ENCODE results near the gene DOCK9. TPM values are rescaled to one million over a fixed set of nuclear protein-coding genes. Genes with fewer than 3 reads are reported as not detected.

The DOCK9 gene
- total and polyA plus RNA-seq, 2 experiments from 2014 or later, result 8.5 to 57.7 TPM

DNA sequence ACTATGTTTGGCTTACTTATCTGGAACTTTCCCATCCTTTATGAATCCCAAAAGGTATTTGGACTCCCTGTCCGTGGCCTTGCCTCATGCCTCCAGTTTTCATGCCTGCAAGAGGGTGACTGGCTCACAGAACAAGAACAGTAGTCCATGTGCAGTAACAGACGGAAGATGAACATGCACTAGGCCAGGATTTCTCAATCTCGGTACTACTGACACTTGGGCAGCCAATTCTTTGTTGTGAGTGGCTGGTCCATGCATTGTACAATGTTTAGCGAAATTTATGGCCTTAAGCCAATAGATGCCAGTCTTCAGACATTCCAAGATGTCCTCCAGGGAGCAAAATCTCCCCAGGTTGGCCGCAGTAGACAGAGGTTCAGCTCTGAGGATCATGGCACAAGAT, 61.9 kb downstream of the DOCK9 start (continued):
- TF ChIP-seq, protein P1, sequence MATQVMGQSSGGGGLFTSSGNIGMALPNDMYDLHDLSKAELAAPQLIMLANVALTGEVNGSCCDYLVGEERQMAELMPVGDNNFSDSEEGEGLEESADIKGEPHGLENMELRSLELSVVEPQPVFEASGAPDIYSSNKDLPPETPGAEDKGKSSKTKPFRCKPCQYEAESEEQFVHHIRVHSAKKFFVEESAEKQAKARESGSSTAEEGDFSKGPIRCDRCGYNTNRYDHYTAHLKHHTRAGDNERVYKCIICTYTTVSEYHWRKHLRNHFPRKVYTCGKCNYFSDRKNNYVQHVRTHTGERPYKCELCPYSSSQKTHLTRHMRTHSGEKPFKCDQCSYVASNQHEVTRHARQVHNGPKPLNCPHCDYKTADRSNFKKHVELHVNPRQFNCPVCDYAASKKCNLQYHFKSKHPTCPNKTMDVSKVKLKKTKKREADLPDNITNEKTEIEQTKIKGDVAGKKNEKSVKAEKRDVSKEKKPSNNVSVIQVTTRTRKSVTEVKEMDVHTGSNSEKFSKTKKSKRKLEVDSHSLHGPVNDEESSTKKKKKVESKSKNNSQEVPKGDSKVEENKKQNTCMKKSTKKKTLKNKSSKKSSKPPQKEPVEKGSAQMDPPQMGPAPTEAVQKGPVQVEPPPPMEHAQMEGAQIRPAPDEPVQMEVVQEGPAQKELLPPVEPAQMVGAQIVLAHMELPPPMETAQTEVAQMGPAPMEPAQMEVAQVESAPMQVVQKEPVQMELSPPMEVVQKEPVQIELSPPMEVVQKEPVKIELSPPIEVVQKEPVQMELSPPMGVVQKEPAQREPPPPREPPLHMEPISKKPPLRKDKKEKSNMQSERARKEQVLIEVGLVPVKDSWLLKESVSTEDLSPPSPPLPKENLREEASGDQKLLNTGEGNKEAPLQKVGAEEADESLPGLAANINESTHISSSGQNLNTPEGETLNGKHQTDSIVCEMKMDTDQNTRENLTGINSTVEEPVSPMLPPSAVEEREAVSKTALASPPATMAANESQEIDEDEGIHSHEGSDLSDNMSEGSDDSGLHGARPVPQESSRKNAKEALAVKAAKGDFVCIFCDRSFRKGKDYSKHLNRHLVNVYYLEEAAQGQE (IDR thresholded peaks at IDR 0.05; ENCODE audit: unreplicated experiment), result no peak
- TF ChIP-seq EZH2phosphoT487 (IDR thresholded peaks at IDR 0.05; ENCODE audit: unreplicated experiment) (no peak), CREB1 (CRISPR knock-in tag; IDR thresholded peaks at IDR 0.05; ENCODE audit: low read depth) (no peak), EZH2 (IDR thresholded peaks at IDR 0.05; ENCODE audit: low read depth, unreplicated experiment) (no peak), JUNB (IDR thresholded peaks at IDR 0.05; ENCODE audit: unreplicated experiment) (no peak)

DNA sequence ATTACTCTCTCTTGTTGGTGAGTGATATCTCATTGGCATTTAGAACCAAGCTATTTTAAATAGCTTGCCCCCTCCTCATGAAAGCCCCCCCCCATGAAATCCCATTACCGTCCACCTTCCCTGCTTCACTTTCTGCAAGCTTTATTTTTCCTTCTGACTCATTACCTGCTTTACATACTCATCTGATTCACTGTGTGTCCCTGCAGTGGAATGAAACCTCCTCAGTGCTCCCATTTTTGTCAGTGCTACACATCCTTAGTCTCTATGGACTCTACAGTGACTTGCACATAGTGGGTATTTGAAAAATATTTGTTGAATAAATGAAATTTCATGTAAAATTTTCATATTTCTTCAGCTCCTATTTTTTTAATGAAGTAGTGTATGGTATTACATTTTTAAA, 62.3 kb downstream of the DOCK9 start:
- H3K4me3 ChIP-seq, result no peak overlapping the region
- H3K27ac Mint-ChIP-seq, result no peak overlapping the region
- TF ChIP-seq, protein P2, sequence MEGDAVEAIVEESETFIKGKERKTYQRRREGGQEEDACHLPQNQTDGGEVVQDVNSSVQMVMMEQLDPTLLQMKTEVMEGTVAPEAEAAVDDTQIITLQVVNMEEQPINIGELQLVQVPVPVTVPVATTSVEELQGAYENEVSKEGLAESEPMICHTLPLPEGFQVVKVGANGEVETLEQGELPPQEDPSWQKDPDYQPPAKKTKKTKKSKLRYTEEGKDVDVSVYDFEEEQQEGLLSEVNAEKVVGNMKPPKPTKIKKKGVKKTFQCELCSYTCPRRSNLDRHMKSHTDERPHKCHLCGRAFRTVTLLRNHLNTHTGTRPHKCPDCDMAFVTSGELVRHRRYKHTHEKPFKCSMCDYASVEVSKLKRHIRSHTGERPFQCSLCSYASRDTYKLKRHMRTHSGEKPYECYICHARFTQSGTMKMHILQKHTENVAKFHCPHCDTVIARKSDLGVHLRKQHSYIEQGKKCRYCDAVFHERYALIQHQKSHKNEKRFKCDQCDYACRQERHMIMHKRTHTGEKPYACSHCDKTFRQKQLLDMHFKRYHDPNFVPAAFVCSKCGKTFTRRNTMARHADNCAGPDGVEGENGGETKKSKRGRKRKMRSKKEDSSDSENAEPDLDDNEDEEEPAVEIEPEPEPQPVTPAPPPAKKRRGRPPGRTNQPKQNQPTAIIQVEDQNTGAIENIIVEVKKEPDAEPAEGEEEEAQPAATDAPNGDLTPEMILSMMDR (conservative IDR thresholded peaks at IDR 0.05; ENCODE audit: low read depth in 2 of 2), result no peak
- TF ChIP-seq JUNB (IDR thresholded peaks at IDR 0.05; ENCODE audit: unreplicated experiment) (no peak), ZNF114 (CRISPR knock-in tag; IDR thresholded peaks at IDR 0.05) (no peak), POLR2AphosphoS5 (IDR thresholded peaks at IDR 0.05; ENCODE audit: low read depth) (no peak)
- TF ChIP-seq, protein P3, sequence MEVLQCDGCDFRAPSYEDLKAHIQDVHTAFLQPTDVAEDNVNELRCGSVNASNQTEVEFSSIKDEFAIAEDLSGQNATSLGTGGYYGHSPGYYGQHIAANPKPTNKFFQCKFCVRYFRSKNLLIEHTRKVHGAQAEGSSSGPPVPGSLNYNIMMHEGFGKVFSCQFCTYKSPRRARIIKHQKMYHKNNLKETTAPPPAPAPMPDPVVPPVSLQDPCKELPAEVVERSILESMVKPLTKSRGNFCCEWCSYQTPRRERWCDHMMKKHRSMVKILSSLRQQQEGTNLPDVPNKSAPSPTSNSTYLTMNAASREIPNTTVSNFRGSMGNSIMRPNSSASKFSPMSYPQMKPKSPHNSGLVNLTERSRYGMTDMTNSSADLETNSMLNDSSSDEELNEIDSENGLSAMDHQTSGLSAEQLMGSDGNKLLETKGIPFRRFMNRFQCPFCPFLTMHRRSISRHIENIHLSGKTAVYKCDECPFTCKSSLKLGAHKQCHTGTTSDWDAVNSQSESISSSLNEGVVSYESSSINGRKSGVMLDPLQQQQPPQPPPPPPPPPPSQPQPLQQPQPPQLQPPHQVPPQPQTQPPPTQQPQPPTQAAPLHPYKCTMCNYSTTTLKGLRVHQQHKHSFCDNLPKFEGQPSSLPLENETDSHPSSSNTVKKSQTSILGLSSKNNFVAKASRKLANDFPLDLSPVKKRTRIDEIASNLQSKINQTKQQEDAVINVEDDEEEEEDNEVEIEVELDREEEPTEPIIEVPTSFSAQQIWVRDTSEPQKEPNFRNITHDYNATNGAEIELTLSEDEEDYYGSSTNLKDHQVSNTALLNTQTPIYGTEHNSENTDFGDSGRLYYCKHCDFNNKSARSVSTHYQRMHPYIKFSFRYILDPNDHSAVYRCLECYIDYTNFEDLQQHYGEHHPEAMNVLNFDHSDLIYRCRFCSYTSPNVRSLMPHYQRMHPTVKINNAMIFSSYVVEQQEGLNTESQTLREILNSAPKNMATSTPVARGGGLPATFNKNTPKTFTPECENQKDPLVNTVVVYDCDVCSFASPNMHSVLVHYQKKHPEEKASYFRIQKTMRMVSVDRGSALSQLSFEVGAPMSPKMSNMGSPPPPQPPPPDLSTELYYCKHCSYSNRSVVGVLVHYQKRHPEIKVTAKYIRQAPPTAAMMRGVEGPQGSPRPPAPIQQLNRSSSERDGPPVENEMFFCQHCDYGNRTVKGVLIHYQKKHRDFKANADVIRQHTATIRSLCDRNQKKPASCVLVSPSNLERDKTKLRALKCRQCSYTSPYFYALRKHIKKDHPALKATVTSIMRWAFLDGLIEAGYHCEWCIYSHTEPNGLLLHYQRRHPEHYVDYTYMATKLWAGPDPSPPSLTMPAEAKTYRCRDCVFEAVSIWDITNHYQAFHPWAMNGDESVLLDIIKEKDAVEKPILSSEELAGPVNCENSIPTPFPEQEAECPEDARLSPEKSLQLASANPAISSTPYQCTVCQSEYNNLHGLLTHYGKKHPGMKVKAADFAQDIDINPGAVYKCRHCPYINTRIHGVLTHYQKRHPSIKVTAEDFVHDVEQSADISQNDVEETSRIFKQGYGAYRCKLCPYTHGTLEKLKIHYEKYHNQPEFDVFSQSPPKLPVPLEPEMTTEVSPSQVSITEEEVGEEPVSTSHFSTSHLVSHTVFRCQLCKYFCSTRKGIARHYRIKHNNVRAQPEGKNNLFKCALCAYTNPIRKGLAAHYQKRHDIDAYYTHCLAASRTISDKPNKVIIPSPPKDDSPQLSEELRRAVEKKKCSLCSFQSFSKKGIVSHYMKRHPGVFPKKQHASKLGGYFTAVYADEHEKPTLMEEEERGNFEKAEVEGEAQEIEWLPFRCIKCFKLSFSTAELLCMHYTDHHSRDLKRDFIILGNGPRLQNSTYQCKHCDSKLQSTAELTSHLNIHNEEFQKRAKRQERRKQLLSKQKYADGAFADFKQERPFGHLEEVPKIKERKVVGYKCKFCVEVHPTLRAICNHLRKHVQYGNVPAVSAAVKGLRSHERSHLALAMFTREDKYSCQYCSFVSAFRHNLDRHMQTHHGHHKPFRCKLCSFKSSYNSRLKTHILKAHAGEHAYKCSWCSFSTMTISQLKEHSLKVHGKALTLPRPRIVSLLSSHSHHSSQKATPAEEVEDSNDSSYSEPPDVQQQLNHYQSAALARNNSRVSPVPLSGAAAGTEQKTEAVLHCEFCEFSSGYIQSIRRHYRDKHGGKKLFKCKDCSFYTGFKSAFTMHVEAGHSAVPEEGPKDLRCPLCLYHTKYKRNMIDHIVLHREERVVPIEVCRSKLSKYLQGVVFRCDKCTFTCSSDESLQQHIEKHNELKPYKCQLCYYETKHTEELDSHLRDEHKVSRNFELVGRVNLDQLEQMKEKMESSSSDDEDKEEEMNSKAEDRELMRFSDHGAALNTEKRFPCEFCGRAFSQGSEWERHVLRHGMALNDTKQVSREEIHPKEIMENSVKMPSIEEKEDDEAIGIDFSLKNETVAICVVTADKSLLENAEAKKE (CRISPR knock-in tag; IDR thresholded peaks at IDR 0.05), result no peak
- TF ChIP-seq, protein P4, sequence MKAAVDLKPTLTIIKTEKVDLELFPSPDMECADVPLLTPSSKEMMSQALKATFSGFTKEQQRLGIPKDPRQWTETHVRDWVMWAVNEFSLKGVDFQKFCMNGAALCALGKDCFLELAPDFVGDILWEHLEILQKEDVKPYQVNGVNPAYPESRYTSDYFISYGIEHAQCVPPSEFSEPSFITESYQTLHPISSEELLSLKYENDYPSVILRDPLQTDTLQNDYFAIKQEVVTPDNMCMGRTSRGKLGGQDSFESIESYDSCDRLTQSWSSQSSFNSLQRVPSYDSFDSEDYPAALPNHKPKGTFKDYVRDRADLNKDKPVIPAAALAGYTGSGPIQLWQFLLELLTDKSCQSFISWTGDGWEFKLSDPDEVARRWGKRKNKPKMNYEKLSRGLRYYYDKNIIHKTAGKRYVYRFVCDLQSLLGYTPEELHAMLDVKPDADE (IDR thresholded peaks at IDR 0.05), result no peak
- H3K36me3 ChIP-seq (ENCODE audit: insufficient read depth), result no peaks in the 10 kb centered on the region
- no peak overlapping the region for H3K4me2 ChIP-seq
- no peaks in the 10 kb centered on the region for H3F3A ChIP-seq (replicated peaks; ENCODE audit: low read depth)
- ATAC-seq (no peak), DNase-seq (ENCODE audit: low spot score) (no peak)
- H3K9me3 Mint-ChIP-seq, result no peaks in the 10 kb centered on the region
- H3K27me3 Mint-ChIP-seq (ENCODE audit: insufficient read depth, low read depth, poor library complexity), result peaks cover 2% of the 10 kb centered on the region
- no peaks in the 10 kb centered on the region for H3K27me3 ChIP-seq (ENCODE audit: insufficient read depth)
- H3K4me1 ChIP-seq (ENCODE audit: insufficient read depth), result no peaks in the 10 kb centered on the region
- no peaks in the 10 kb centered on the region for H3K79me2 ChIP-seq (replicated peaks; ENCODE audit: insufficient read depth)
- no peaks in the 10 kb centered on the region for H3K36me3 Mint-ChIP-seq (ENCODE audit: low read depth)
- no peak overlapping the region for H3K4me3 Mint-ChIP-seq
- H3K4me1 Mint-ChIP-seq, result peaks cover 6% of the 10 kb centered on the region
- no peaks in the 10 kb centered on the region for H3K9me2 ChIP-seq (ENCODE audit: insufficient read depth)
- no peak overlapping the region for H3K27ac ChIP-seq (ENCODE audit: low read depth)
- no peaks in the 10 kb centered on the region for H4K20me1 ChIP-seq (replicated peaks; ENCODE audit: insufficient read depth)
- H2AFZ ChIP-seq, result no peak overlapping the region
